LoVo (cell line): ENCODE results near the gene POLDIP3.
A peak's percentile ranks its signal among the peaks of the same experiment; 100 is the strongest.
"Not testable (repeated sequence)": the region's sequence is repeated elsewhere in the genome, so short reads cannot be mapped to it uniquely, and the experiment has no call there.

Source experiments
- DNase-seq: peaks from one replicate; pipeline ENCODE4 v3.0.0-alpha.2; 2016; ENCODE audit warnings: low spot score

POLDIP3 gene

DNA sequence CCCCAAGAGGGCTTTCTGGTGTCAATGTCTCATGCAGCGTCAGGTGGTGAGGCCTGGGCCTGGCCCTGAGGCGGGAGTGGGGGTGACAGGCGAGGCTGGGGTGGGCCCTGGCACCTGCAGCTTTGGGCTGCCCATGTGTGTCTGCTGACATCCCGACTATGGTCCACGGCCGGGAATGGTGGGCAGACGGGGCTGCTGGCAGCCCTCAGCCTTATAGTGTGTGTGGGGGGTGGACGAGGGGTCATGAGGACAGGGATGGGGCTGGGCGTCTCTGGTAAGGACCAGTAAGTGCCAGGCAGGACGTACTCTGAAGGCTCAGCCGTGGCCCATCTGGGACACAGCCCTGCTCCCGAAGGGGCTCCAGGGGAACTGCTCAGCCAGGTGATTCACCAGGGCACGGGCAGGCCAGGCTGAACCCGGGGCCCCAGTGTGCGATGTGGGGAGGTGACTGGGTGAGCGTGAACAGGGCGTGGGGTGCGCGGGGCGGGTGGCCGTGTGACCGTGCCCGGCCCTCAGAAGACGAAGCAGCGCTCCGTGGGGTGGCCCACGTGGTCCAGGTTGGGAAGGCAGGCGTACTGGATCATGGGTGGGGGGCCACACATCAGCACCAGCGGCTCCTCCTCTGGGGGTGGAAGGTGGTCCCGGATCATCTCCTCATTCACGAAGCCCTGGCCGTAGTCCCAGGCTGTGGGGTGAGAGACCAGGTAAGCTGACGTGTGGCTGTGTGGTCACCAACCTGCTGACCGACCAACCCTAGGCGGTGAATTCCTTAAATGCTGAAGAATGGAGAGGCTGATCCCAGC is 4.8 kb upstream of the POLDIP3 start:
- DNase-seq: no peak

DNA sequence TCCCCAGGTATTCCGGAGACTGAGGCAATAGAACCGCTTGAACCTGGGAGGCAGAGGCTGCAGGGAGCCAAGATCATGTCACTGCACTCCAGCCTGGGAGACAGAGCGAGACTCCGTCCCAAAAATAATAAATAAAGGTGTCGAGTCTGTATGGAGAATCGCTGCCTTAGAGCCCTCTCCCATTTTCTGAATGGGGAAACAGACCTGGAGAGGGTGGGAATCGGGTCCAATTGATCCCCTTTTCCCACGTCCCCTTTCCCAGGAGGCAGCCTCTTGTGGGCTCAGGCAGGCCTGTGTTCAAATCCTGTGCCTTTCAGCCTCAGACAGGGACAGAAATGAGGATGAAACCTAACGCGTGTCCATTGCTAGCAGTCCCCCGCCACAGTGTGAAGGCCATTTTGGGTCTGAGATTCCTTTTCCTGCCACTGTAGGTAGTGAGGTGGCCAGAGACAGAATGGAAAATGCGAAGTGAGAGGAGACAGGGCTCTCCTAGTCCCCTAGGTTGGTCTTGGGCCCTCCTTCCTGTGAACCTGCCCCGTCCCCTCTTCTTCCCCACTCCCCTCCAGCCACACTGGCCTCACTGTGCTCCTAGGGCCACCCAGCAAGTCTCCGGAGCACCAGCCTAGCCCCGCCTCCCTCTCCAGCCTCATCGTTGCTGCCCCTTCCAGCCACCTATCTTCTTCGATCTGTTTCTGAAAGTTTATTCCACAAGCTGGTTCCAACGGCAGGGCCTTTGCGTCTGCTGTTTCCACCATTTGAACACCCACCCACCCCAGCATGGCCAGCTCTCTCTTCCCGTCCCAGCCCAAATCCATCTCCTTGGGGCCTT is 2.7 kb upstream of the POLDIP3 start:
- no peak for DNase-seq

DNA sequence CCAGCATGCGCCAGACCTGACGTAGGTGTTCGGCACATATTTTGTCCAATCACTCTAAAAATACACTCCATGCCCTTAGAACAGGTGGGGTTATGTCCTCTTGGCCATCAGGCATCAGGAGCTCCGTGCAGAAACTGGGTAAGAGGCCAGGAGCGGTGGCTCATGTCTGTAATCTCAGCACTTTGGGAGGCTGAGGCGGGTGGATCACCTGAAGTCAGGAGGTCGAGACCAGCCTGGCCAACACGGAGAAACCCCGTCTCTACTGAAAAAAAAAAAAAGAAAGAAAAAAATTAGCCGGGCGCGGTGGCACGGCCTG is 1.1 kb upstream of the POLDIP3 start:
- DNase-seq: not testable (repeated sequence)

DNA sequence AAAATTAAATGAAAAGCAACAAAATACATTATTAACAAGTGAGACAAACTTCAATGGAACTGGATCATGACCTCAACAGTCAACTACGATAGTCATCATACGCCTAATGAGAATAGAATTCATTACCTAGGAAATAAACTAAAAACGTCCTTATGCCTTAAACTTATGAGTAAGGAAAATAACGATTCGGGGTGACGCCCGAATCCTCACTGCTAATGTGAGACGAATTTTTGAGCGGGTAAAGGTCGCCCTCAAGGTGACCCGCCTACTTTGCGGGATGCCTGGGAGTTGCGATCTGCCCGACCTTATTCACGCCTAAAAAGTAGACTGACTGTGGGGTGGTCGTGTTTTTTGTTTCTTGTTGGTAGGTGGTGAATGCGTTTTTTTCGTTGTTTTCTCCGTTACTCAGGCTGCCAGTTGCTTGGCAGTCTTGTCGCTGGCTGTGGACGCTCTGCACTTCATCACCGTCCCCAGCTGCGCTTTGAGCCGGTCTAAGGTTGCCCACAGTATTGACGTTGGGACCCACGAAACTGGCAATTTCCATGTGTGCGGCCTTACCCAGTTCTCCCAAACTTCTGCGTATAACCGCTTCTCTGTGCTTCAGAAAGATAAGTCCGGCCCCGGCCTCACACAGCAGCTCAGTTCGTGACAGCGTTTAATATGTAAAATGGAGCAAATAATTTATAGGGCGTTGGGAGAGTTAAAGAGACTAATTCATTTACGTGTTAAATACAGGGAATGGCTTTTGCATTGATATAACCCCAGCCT is 593 bp upstream of the POLDIP3 start:
- peak; percentile 90 for DNase-seq

DNA sequence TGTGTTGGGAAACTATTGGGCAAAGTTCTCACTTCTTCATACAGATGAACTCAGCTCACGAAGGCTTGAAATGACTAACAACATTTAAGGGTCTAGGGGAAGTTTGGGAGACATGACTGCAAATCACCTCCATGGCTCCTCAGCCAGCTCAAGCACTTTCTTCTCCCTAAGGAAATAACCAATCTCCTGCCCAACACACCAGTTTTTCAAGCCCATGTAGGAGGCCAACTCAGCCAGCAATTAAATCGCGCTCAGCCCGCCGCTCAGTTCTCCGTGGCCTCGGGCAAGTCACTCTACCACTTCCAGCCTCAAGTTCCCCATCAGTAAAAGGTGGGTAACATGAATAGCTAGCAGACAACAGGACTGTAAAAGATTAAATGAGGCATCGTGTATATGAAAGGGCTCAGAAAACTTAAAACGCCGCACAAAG is 796 bp downstream of the POLDIP3 start:
- DNase-seq: no peak

DNA sequence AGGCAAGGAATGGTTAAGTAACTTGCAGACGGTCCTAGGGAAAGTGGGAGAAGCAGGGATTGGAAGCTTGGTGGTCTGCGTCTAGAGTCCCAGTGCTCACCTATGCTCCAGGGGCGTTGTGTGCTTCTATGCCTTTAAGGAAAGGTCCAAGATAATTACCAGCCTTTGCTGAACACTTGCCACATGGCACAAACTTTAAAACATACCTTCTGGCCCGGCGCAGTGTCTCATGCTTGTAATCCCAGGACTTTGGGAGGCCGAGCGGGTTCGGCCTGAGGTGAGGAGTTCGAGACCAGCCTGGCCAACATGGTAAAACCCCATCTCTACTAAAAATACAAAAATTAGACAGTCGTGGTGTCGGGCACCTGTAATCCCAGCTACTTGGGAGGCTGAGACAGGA is 2.3 kb downstream of the POLDIP3 start:
- DNase-seq: no peak

DNA sequence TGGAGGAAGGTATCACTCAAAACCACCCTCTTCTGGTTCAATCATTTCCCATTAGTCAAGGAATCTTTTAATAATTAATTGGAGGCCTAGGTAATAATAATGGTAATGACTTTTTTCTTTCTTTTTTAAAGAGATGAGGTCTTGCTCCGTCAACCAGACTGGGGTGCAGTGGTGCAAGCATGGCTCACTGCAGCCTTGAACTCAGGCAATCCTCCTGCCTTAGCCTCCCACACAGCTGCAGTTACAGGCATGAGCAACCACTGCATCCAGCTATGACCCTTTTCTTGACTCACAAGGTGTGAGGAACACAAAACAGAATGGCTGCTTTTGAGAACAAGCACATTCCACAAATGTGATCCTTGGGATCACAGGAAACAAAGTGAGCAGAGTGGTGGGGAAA is 3.6 kb downstream of the POLDIP3 start:
- no peak for DNase-seq

DNA sequence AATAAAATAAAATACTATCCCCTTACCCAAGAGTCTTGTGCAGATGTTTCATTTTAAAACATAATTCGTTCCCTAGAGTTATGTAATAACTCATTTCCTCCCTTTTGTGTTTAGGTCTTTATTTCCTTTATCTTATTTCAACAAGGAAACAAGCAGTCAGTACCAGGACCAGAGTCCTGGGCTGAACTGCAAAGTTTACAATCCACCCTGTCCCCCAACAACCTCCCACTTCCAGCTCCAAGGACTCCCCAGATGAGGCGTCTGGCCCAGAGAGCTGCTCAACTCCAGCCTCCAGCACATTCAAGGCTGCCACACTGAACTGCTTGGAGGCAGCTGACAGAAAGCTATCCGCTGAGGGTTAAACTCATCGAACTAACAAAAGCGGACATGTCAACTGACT is 4.5 kb downstream of the POLDIP3 start:
- DNase-seq: no peak

DNA sequence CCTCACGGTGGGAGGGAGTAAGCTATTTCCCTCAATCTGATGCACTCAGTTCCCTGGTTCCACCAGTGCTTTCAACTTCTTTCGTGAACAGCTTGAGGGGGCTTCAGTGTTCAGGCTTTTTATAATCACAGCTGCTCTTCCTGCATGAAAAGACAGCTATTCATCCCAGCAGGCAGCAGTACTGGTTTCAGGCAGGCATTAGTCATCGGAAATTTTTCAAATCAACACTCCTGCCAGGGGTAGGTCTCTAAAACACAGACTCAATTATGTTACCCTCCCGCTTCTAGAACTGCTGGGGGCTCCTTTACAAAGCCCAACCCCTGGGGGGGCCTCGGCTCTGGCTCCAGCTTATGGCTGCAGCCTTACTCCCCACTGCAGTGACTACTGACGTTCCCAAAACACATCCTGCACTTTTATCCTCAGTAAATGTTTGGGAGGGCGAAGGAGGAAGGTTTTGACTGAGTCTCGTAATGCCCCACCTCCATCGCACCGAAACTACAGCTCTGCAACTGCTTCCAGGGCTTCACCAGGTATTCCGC is 5.8 kb downstream of the POLDIP3 start:
- no peak for DNase-seq

DNA sequence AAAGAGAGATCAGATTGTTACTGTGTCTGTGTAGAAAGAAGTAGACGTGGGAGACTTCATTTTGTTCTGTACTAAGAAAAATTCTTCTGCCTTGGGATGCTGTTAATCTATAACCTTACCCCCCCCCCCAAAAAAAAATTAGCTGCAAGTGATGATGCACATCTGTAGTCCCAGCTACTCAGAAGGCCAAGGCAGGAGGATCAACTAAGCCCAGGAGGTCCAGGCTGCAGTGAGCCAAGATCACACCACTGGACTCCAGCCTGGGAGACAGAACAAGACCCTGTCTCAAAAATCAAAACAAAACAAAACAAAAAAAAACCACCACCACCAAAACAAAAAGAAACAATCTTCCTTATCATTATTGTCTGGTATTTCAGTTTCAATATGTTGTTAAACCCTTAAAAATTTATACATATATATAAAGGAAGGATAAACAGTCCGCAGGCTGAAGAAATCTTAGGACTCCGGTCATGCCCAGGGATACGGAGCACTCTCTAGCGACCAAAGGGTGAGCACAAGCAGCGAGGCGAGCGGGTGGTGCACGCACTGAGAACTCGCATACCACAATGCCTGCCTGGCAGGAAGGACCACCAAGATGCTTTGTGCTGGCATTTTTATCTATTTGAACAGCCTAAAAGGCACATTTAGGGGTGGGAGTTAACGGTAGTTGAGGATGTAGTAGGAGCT is 6.4 kb downstream of the POLDIP3 start:
- DNase-seq: no peak

DNA sequence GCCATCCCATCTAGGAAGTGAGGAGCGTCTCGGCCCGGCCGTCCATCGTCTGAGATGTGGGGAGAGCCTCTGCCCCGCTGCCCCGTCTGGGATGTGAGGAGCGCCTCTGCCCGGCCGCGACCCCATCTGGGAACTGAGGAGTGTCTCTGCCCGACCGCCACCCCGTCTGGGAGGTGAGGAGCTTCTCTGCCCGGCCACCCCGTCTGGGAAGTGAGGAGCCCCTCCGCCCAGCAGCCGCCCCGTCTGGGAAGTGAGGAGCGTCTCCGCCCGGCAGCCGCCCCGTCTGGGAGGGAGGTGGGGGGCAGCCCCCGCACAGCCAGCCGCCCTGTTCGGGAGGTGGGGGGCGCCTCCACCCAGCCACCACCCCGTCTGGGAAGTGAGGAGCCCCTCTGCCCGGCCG is 7.0 kb downstream of the POLDIP3 start:
- not testable (repeated sequence) for DNase-seq

DNA sequence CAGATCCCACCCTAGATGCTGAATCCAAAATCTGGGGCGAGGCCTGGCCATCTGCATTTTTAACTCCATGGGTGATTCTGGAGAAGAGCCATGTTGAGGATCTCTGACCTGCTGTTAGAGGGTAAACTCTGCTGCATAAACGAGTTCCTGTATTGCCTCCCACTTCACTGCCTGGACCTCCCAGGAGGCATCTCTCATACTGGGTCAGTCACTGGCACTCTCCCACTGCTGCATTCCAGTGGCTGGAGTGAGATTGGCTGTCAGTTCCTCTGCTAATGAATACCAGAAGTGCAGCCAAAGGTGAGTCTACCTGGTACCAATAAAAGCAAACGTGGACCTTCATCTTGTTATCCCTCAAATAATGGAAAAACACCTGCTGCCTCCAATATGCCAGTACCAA is 10.3 kb downstream of the POLDIP3 start:
- no peak for DNase-seq

DNA sequence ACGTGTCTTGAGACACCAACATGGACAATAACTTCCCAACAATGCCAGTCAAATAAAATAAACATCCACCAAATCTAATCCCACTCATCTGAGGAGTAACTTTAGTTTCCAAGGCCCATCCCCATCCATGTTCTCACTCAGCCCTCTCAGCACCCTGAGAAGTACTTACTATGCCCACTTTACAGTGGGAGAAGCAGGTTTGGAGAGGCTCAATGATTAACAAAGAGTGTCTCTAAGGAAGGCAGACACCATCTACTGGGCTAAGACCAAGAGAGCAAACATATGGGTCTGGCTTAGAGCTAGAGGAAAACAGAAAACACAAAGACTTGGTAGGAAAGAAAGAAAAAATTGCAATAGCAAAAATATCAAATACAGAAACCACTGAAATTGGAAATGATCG is 11.3 kb downstream of the POLDIP3 start:
- no peak for DNase-seq

DNA sequence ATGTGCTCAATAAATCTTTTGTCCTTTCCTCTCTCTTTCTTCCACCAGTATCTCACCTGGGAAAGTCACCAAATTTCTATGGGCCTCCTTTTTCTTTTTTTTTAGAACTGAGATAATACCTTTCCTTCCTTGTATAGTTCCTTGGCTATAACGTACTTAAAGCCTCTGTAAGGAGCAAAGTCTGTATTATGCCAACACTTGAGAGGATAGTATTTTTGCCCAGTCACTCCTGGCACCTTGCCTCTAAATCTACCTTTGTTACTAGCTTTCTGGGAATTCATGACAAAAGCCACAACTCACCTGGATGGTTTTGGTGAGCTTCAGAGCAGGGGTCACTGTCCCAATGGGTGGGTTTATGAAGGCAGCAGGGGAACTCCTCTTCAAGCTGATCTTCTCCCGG is 12.2 kb downstream of the POLDIP3 start:
- DNase-seq: no peak

DNA sequence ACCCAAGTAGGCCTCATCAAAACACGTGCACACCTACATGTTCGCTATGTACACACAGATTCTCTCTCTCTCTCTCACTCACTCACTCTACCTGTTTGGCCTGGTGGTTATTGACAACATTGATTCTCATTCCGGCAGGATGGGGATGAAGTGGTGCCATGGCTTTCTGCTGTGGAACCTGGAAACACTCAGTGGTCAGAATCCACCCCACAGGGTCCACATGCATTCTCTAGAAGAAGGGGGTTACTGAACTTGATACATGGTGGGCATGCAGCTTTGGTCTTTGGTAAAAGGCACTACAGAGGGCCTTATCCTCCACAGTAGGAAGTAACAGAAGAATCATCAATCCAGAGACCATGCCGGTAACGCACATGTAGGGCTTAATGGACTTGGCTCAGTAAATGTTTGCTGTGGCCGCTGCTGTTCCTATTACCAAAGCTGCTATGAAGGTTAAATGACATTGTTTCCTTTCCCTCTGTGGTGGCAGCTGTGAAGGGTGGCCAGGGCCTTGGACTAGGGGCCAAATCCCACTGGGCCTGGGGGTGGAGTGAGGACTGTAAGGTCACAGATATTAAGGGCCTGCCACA is 12.7 kb downstream of the POLDIP3 start:
- DNase-seq: no peak

DNA sequence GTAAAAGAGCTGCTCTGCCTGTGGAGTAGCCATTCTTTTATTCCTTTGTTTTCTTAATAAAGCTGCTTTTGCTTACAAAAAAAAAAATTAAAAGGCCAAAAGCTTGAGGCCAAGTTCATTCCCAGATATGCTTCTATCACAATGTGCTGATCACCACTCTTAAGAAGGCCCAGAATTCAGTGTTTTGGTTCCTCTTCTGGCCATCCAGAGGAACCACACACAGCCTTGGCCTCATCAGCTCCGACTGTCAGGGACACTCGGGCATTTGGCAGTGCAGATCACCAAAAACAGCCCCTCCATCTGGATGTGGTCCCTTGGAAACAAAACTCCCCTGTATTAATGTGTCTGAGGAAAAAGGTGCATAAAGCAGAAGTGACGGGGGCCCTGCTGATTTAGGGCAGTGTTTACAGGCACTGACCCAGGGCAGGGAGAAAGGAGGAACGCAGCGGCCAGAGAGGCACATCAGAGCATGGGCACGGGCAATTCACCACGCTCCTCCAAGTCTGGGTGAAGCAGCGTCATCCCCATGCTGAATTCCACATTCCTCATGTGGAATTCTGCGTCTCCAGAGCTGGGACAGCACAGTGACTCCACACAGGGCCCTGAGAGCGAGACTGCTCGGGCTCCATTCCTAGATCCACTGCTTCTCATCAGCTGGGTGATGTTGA is 17.7 kb downstream of the POLDIP3 start:
- DNase-seq: no peak

DNA sequence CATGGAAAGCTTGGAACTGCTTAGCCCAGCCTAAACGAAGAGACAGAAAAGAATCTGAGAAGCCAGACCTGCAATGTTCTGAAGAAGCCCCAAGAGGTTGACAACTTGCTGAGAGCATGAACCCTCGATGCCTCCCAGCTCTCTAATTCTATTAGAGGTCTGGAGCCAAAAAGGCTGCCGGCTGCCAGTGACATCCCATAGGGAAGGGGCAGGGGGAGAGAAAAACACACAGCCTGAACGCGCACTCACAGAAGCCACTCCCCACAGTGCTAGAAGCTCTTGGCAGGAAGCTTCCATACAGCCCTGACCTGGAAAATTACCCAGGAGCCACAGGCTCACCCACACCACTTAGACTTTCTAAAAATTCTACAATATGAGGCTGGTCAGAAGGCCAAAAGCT is 18.3 kb downstream of the POLDIP3 start:
- DNase-seq: no peak

DNA sequence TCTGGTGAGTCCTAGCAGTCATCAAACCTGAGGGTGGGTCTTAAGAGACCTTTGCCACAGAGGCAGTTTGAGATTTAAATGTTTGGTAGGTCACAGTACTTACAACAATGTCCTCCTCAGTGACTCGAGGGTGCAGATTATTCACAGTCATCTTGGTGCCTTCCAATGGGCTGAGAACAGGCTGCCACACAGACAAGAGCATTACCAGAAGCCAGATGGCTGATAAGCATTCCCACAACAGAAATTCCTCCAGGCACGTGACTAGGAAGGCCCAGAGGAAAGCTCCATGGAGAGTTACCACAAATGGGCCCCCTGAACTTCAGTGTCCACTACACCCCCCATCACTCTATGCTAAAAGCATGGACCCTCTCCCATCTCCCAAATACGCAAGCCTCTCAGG is 19.2 kb downstream of the POLDIP3 start:
- no peak for DNase-seq

DNA sequence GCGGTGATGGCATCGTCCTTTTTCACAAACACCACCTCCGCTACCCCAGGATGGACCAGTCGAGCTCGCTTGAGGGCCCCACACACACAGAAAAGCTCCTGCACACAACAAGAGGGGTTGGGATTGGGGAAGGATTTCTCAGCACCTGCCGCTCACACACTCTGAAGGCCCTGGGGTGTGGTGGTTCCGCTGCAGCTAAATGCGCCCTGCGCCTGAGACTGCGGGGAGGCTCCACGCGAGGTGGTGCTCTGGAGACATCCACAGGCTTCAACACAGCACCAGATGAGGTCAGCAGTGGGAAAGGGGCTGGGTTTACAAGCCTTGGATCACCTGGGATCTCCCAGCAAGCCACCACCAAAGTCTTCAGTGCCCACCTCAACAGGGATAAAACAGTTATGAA is 22.7 kb downstream of the POLDIP3 start:
- DNase-seq: no peak

DNA sequence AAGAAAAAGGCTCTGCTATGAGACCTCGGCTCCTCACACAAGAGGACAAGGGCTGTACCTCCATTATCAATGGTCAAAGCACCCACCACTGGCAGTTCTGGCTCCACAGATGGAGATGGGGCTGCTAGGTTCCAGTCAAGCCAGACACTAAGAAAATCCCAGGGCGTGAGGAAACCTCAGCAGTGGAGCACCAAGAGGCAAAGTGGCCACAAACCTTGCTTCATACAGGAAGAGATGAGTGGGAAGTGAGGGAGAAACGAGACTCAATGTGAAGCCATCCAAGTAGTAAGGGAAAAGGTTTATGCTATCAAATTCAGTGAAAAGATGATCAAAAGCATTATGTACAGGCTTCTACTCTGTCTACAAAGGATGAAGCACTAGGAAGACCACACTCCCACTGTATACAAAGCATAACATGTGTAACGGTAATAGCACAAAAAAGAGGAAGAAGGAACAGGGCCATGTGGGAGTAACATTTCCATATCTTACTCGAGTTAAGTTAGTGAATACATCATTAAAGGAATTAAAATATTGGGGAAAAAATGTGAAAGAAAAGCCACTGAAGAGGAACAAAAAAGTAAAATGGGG is 27.0 kb downstream of the POLDIP3 start:
- no peak for DNase-seq

DNA sequence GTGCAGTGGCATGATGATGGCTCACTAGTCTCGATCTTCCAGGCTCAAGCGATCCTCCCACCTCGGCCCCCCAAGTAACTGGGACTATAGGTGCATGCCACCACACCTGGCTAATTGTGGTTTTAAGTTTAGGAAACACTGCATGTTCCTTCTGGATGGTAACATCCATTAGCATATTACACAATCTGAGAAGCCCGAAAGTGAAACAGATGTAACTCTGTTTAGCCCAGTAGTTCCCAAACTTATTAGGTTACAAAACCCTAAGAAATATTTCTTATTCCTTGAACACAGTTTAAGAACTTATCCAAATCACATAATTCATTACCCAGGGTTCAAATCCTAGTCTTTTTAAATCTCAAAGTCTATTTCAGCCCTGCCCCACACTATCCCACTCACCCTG is 28.3 kb downstream of the POLDIP3 start:
- no peak for DNase-seq
